Osteocyte (in vitro differentiated cells): ENCODE data around the gene NRXN3. TPM values are rescaled to one million over a fixed set of nuclear protein-coding genes. Genes with fewer than 3 reads are reported as not detected.

Experiments used
- DNase-seq: peaks from one replicate; pipeline ENCODE4 v3.0.0; 2021; ENCODE audit warnings: mixed read lengths; ENCODE audit not compliant: unreplicated experiment; ENCODE audit errors: extremely low spot score
- H3K27ac Mint-ChIP-seq: one replicate; pipeline ENCODE4 v1.8.0; 2021; ENCODE audit warnings: mild to moderate bottlenecking, mixed read lengths; ENCODE audit not compliant: unreplicated experiment
- H3K27me3 Mint-ChIP-seq: one replicate; pipeline ENCODE4 v1.8.0; 2021; ENCODE audit warnings: mixed read lengths; ENCODE audit not compliant: unreplicated experiment
- H3K36me3 Mint-ChIP-seq: one replicate; pipeline ENCODE4 v1.8.0; 2021; ENCODE audit warnings: mixed read lengths; ENCODE audit not compliant: unreplicated experiment
- H3K4me1 Mint-ChIP-seq: one replicate; pipeline ENCODE4 v1.8.0; 2021; ENCODE audit warnings: mixed read lengths; ENCODE audit not compliant: unreplicated experiment
- H3K4me3 Mint-ChIP-seq: one replicate; pipeline ENCODE4 v1.8.0; 2021; ENCODE audit warnings: mild to moderate bottlenecking, moderate library complexity, mixed read lengths; ENCODE audit not compliant: unreplicated experiment
- H3K9me3 Mint-ChIP-seq: one replicate; pipeline ENCODE4 v1.8.0; 2021; ENCODE audit warnings: mixed read lengths; ENCODE audit not compliant: unreplicated experiment
- CTCF ChIP-seq: fragments of 200-600 bp; sonication (generic); IDR thresholded peaks from 2 replicates; pipeline ENCODE4 v1.5.0; 2021; ENCODE audit warnings: antibody characterized with exemption, mild to moderate bottlenecking, moderate library complexity
- total RNA-seq: library from RNA; stranded (reverse); gene quantifications from 2 replicates; pipeline ENCODE4 v1.2.1, GENCODE V29; 2021

Gene NRXN3
- total RNA-seq, 1 donor from 2014 or later: 26.5 TPM

- H3K4me3 Mint-ChIP-seq: no peak overlapping the region
- DNase-seq: no peak
- H3K27ac Mint-ChIP-seq: no peak overlapping the region
- TF ChIP-seq CTCF: no peak
- peaks cover 18% of the 10 kb centered on the region for H3K27me3 Mint-ChIP-seq
- no peaks in the 10 kb centered on the region for H3K4me1 Mint-ChIP-seq
- H3K36me3 Mint-ChIP-seq: no peaks in the 10 kb centered on the region
- no peaks in the 10 kb centered on the region for H3K9me3 Mint-ChIP-seq
Observed at GRCh38 chr14:79083356-79083755, 913.2 kb downstream of the NRXN3 start.

DNA sequence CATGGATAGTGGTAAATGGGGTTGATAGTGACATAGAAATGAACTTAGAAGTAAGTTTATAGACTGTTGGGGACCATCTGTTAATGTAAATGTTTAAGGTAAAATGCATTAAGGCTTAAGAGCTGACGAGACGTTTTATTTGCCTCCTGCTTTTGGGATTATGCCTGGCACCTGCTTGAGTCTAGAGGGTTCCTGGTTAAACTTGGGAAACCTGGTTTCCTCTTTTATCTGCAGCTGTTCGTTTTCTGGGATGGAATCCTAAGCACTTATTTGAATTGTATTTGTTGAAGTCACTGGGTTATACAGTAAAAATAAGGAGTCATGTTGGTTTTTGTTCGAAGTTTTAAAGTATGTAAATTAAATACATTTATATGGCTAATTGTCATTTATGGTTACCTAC lies 914.7 kb downstream of the NRXN3 start:
- DNase-seq: no peak
- Mint-ChIP-seq H3K27me3 (peaks cover 16% of the 10 kb centered on the region), H3K36me3 (no peaks in the 10 kb centered on the region), H3K9me3 (no peaks in the 10 kb centered on the region), H3K4me1 (no peaks in the 10 kb centered on the region), H3K4me3 (no peak overlapping the region), H3K27ac (no peak overlapping the region)
- no peak for TF ChIP-seq CTCF

- Mint-ChIP-seq H3K4me3 (no peak overlapping the region), H3K9me3 (no peaks in the 10 kb centered on the region), H3K4me1 (peaks cover 5% of the 10 kb centered on the region), H3K27ac (no peak overlapping the region), H3K36me3 (no peaks in the 10 kb centered on the region), H3K27me3 (peaks cover 30% of the 10 kb centered on the region)
- no peak for DNase-seq
- no peak for TF ChIP-seq CTCF
Observed at GRCh38 chr14:79089576-79089975, 919.4 kb downstream of the NRXN3 start.

- Mint-ChIP-seq H3K4me1 (peaks cover 5% of the 10 kb centered on the region), H3K27me3 (peaks cover 28% of the 10 kb centered on the region), H3K27ac (no peak overlapping the region), H3K4me3 (no peak overlapping the region), H3K9me3 (no peaks in the 10 kb centered on the region), H3K36me3 (no peaks in the 10 kb centered on the region)
- no peak for DNase-seq
- TF ChIP-seq CTCF: no peak
Observed at GRCh38 chr14:79090641-79091180, 920.5 kb downstream of the NRXN3 start.

GRCh38 chr14:79091381-79091963 lies 921.3 kb downstream of the NRXN3 start:
- no peak for TF ChIP-seq CTCF

More at GRCh38 chr14:79091381-79091963, 921.3 kb downstream of the NRXN3 start:
- no peaks in the 10 kb centered on the region for H3K36me3 Mint-ChIP-seq
- H3K27ac Mint-ChIP-seq: no peak overlapping the region
- peaks cover 28% of the 10 kb centered on the region for H3K27me3 Mint-ChIP-seq
- no peak for DNase-seq
- no peak overlapping the region for H3K4me3 Mint-ChIP-seq
- peaks cover 5% of the 10 kb centered on the region for H3K4me1 Mint-ChIP-seq
- no peaks in the 10 kb centered on the region for H3K9me3 Mint-ChIP-seq
